H1 (cell line): ENCODE data around the gene CACNA2D3. TPM values are rescaled to one million over a fixed set of nuclear protein-coding genes. Genes with fewer than 3 reads are reported as not detected.

Source experiments
- CTCF ChIA-PET: fragments of 300-600 bp; sonication (Branson Sonifier 250); formaldehyde crosslinking; loops from one replicate; lab custom pipeline; 2021; ENCODE audit not compliant: partially characterized antibody; lab: Charles Lee
- POLR2A ChIA-PET: fragments of 300-600 bp; sonication (Branson Sonifier 250); formaldehyde crosslinking; loops from one replicate; lab custom pipeline; 2021; ENCODE audit warnings: inconsistent platforms; ENCODE audit not compliant: partially characterized antibody; lab: Charles Lee
- DNase-seq, 2 experiments: peaks; one replicate each; pipeline versions ENCODE4 v3.0.0 to v3.0.0-alpha.2; 2010 to 2022; ENCODE audit warnings: low spot score in 2 of 2, low read depth in 1 of 2, mixed read lengths in 1 of 2
- FAIRE-seq: peaks from 2 replicates; lab custom pipeline; 2011; peaks lifted over from hg19 to GRCh38; lab: Jason Lieb, UNC
- H2AFZ ChIP-seq: 2 replicates; pipeline ENCODE4 v1.8.1; 2012; ENCODE audit warnings: low read length, inconsistent platforms
- H2AK5ac ChIP-seq: 2 replicates; pipeline ENCODE4 v1.6.1; 2013; ENCODE audit warnings: low read depth, low read length
- H2BK120ac ChIP-seq: replicated peaks from 2 replicates; pipeline ENCODE3; 2013; ENCODE audit warnings: low read depth, low read length, inconsistent platforms
- H2BK12ac ChIP-seq: 2 replicates; pipeline ENCODE4 v1.6.1; 2013; ENCODE audit warnings: low read depth, low read length
- H2BK15ac ChIP-seq: 2 replicates; pipeline ENCODE4 v1.6.1; 2013; ENCODE audit warnings: low read length
- H2BK20ac ChIP-seq: 2 replicates; pipeline ENCODE4 v1.6.1; 2013; ENCODE audit warnings: low read length
- H2BK5ac ChIP-seq: 2 replicates; pipeline ENCODE4 v1.6.1; 2013; ENCODE audit warnings: low read depth, low read length
- H3K14ac ChIP-seq: 2 replicates; pipeline ENCODE4 v1.6.1; 2013; ENCODE audit warnings: inconsistent platforms; ENCODE audit not compliant: insufficient read length
- H3K18ac ChIP-seq: 2 replicates; pipeline ENCODE4 v1.6.1; 2013; ENCODE audit warnings: low read length; ENCODE audit errors: extremely low read depth
- H3K23ac ChIP-seq: 2 replicates; pipeline ENCODE4 v1.6.1; 2013; ENCODE audit warnings: inconsistent platforms; ENCODE audit not compliant: insufficient read length
- H3K23me2 ChIP-seq: 2 replicates; pipeline ENCODE4 v1.6.1; 2013; ENCODE audit warnings: low read depth, low read length
- H3K27ac ChIP-seq: 2 replicates; pipeline ENCODE4 v1.6.1; 2011; ENCODE audit warnings: low read depth, low read length, inconsistent platforms
- H3K27me3 ChIP-seq, 4 experiments: replicated peaks in 1 of 4; 1 replicate in 1 of 4; 2 replicates in 3 of 4; pipeline versions ENCODE4 v1.6.1 to v1.8.1; 2011 to 2013; ENCODE audit warnings: low read length in 3 of 4, mild to moderate bottlenecking in 3 of 4, inconsistent platforms in 2 of 4, mixed read lengths in 2 of 4, moderate library complexity in 1 of 4; ENCODE audit not compliant: control insufficient read depth in 3 of 4, insufficient read depth in 3 of 4; ENCODE audit errors: extremely low read depth in 1 of 4
- H3K36me3 ChIP-seq, 4 experiments: 2 replicates each; pipeline versions ENCODE4 v1.6.1 to v1.8.1; 2011 to 2013; ENCODE audit warnings: mild to moderate bottlenecking in 4 of 4, low read length in 3 of 4, moderate library complexity in 2 of 4, control low read depth in 1 of 4, inconsistent platforms in 1 of 4; ENCODE audit not compliant: insufficient read depth in 4 of 4, control insufficient read depth in 2 of 4
- H3K4ac ChIP-seq: replicated peaks from 2 replicates; pipeline ENCODE3; 2013; ENCODE audit warnings: low read length, low read depth, mixed read lengths, inconsistent platforms; ENCODE audit not compliant: insufficient read length
- H3K4me1 ChIP-seq, 4 experiments: replicated peaks in 1 of 4; 1 replicate in 1 of 4; 2 replicates in 3 of 4; pipeline versions ENCODE4 v1.6.1 to v1.8.1; 2011 to 2013; ENCODE audit warnings: low read length in 3 of 4, inconsistent platforms in 2 of 4, mixed read lengths in 1 of 4; ENCODE audit not compliant: insufficient read depth in 4 of 4, control insufficient read depth in 3 of 4
- H3K4me2 ChIP-seq, 2 experiments: 2 replicates each; pipeline versions ENCODE4 v1.6.1 to v1.8.1; 2011 to 2013; ENCODE audit warnings: low read depth in 2 of 2, low read length in 2 of 2, control low read depth in 1 of 2, inconsistent platforms in 1 of 2, mild to moderate bottlenecking in 1 of 2; ENCODE audit not compliant: insufficient read depth in 1 of 2
- H3K4me3 ChIP-seq, 4 experiments: fragments of 200-600, 300-600 bp in 1 of 4; sonication (generic), shearing (Covaris generic), sonication (Bioruptor Twin) in 1 of 4; 2 replicates each; pipeline versions ENCODE4 v1.5.1 to v1.8.1; 2011 to 2016; ENCODE audit warnings: low read length in 4 of 4, low read depth in 3 of 4, control low read depth in 2 of 4, inconsistent platforms in 2 of 4, mild to moderate bottlenecking in 2 of 4, mixed read lengths in 1 of 4, moderate library complexity in 1 of 4; ENCODE audit not compliant: insufficient read depth in 2 of 4; ENCODE audit errors: extremely low read depth in 1 of 4
- H3K56ac ChIP-seq: replicated peaks from 2 replicates; pipeline ENCODE3; 2013; ENCODE audit warnings: low read depth, mild to moderate bottlenecking, mixed read lengths, low read length, inconsistent platforms; ENCODE audit not compliant: insufficient read length
- H3K79me1 ChIP-seq: 2 replicates; pipeline ENCODE4 v1.6.1; 2013; ENCODE audit warnings: low read depth, low read length, control low read depth
- H3K79me2 ChIP-seq, 2 experiments: 2 replicates each; pipeline versions ENCODE4 v1.6.1 to v1.8.1; 2012 to 2013; ENCODE audit warnings: low read length in 2 of 2, mild to moderate bottlenecking in 2 of 2, inconsistent platforms in 1 of 2; ENCODE audit not compliant: insufficient read depth in 2 of 2, control insufficient read depth in 1 of 2
- H3K9ac ChIP-seq, 4 experiments: replicated peaks in 1 of 4; 1 replicate in 1 of 4; 2 replicates in 3 of 4; pipeline versions ENCODE4 v1.6.1 to v1.8.1; 2011 to 2013; ENCODE audit warnings: low read depth in 3 of 4, low read length in 3 of 4, control low read depth in 2 of 4, mild to moderate bottlenecking in 2 of 4, moderate library complexity in 2 of 4, inconsistent platforms in 1 of 4; ENCODE audit errors: extremely low read depth in 1 of 4
- H3K9me3 ChIP-seq, 2 experiments: 2 replicates each; pipeline versions ENCODE4 v1.6.1 to v1.8.1; 2012 to 2013; ENCODE audit warnings: mild to moderate bottlenecking in 2 of 2, moderate library complexity in 2 of 2, control low read depth in 1 of 2, inconsistent platforms in 1 of 2, low read depth in 1 of 2, low read length in 1 of 2, mixed read lengths in 1 of 2; ENCODE audit not compliant: insufficient read depth in 2 of 2
- H4K20me1 ChIP-seq, 2 experiments: replicated peaks in 1 of 2; 2 replicates each; pipeline versions ENCODE3 to v1.8.1; 2011 to 2013; ENCODE audit warnings: inconsistent platforms in 2 of 2, low read length in 2 of 2, mild to moderate bottlenecking in 1 of 2; ENCODE audit not compliant: insufficient read depth in 2 of 2, control insufficient read depth in 1 of 2
- H4K5ac ChIP-seq: 2 replicates; pipeline ENCODE4 v1.6.1; 2013; ENCODE audit warnings: low read length, low read depth, mixed read lengths, inconsistent platforms; ENCODE audit not compliant: insufficient read length
- H4K8ac ChIP-seq: 2 replicates; pipeline ENCODE4 v1.8.0; 2013; ENCODE audit warnings: mild to moderate bottlenecking, moderate library complexity, low read length, inconsistent platforms; ENCODE audit not compliant: insufficient read depth; ENCODE audit errors: extremely low read depth
- H4K91ac ChIP-seq: replicated peaks from 2 replicates; pipeline ENCODE3; 2013; ENCODE audit warnings: low read length, mixed read lengths, inconsistent platforms; ENCODE audit not compliant: insufficient read length
- ATF3 ChIP-seq: IDR thresholded peaks from 2 replicates; pipeline ENCODE4 v1.6.1; 2011; ENCODE audit warnings: low read depth, mild to moderate bottlenecking, low read length; ENCODE audit not compliant: insufficient read depth
- FOSL1 ChIP-seq: IDR thresholded peaks from 2 replicates; pipeline ENCODE4 v1.6.1; 2011; ENCODE audit warnings: mild to moderate bottlenecking, low read depth, low read length, moderate library complexity; ENCODE audit not compliant: insufficient read depth
- GTF2F1 ChIP-seq: IDR thresholded peaks from 2 replicates; pipeline ENCODE4 v1.6.1; 2012; ENCODE audit warnings: low read depth, low read length, improper control_type of control experiment, borderline replicate concordance
- JUN ChIP-seq: IDR thresholded peaks from 2 replicates; pipeline ENCODE4 v1.6.1; 2011; ENCODE audit warnings: low read depth, mild to moderate bottlenecking, improper control_type of control experiment, low read length
- JUND ChIP-seq: IDR thresholded peaks from 2 replicates; pipeline ENCODE4 v1.6.1; 2011; ENCODE audit warnings: mild to moderate bottlenecking, improper control_type of control experiment, low read length
- KDM1A ChIP-seq: fragments of 200-600, 300-600 bp; sonication (generic); IDR thresholded peaks from 2 replicates; pipeline ENCODE4 v1.7.1; 2016; ENCODE audit warnings: mild to moderate bottlenecking, low read length, borderline replicate concordance
- KDM5A ChIP-seq: fragments of 200-600 bp; IDR thresholded peaks from 2 replicates; pipeline ENCODE4 v1.7.1; 2012; ENCODE audit warnings: mild to moderate bottlenecking, low read length, inconsistent platforms, mixed read lengths
- MAFK ChIP-seq: IDR thresholded peaks from 2 replicates; pipeline ENCODE4 v1.6.1; 2012; ENCODE audit warnings: low read depth, mild to moderate bottlenecking, improper control_type of control experiment, low read length
- NRF1 ChIP-seq: IDR thresholded peaks from 2 replicates; pipeline ENCODE4 v1.6.1; 2011; ENCODE audit warnings: mild to moderate bottlenecking, low read depth, low read length, improper control_type of control experiment
- RFX5 ChIP-seq: IDR thresholded peaks from 2 replicates; pipeline ENCODE4 v1.6.1; 2011; ENCODE audit warnings: low read depth, low read length, improper control_type of control experiment, borderline replicate concordance
- SP4 ChIP-seq: IDR thresholded peaks from 2 replicates; pipeline ENCODE4 v1.6.1; 2012; ENCODE audit warnings: low read length, inconsistent platforms
- TAF7 ChIP-seq: optimal IDR thresholded peaks from 2 replicates; pipeline ENCODE3; 2011; ENCODE audit warnings: low read depth, mild to moderate bottlenecking, inconsistent platforms, low read length, moderate library complexity, borderline replicate concordance
- YY1 ChIP-seq: IDR thresholded peaks from 2 replicates; pipeline ENCODE4 v1.6.1; 2011; ENCODE audit warnings: low read depth, mild to moderate bottlenecking, low read length
- WGBS, 2 experiments: shearing (Covaris generic) in 1 of 2; methylation state at CpG; one replicate each; pipeline versions ENCODE4 v1.1.6 to v1.1.7; 2013 to 2015; ENCODE audit warnings: low lambda C conversion rate in 2 of 2, mixed read lengths in 2 of 2, inconsistent platforms in 1 of 2, low coverage in 1 of 2, missing lambda C conversion rate in 1 of 2; ENCODE audit not compliant: insufficient replicate concordance in 2 of 2, insufficient coverage in 1 of 2, insufficient read length in 1 of 2; ENCODE audit errors: extremely low coverage in 1 of 2, missing lambda C conversion rate in 1 of 2; 5-methylcytosine and 5-hydroxymethylcytosine counted together
- polyA plus RNA-seq, 7 experiments: library from polyadenylated mRNA; depleted of rRNA in 3 of 7; stranded (reverse) in 5 of 7; unstranded in 2 of 7; fragments of >200 nt in 5 of 7; fragments of 200-250 nt in 2 of 7; gene quantifications; 1 replicate in 5 of 7; 2 replicates in 1 of 7; 4 replicates in 1 of 7; pipeline versions ENCODE4 v1.2.1 to v1.2.3, GENCODE V29; 2011 to 2013; ENCODE audit warnings: missing spikeins in 2 of 7, mixed read lengths in 2 of 7
- total RNA-seq: library from RNA; stranded (reverse); fragmentation: NEBNext Ultra II Directional; extraction: Animal tissue kit (Norgen Biotek cat#: 25700); gene quantifications from 2 replicates; pipeline ENCODE4 v1.2.1, GENCODE V29; 2021

Gene CACNA2D3
- total and polyA plus RNA-seq, 2 of the 8 experiments (the other 6 are each of a cell fraction or from before 2014, with no cell fraction given), result 1.5 to 1.8 TPM

GRCh38 chr3:54515441-54516213, 393.3 kb downstream of the CACNA2D3 start:
- Histone ChIP-seq H2BK5ac (no peak overlapping the region), H2BK120ac (no peak overlapping the region), H3K9me3 (no peaks in the 10 kb centered on the region), H3K79me2 (no peaks in the 10 kb centered on the region), H3K4me2 (no peak overlapping the region), H2AK5ac (no peak overlapping the region), H3K56ac (no peak overlapping the region), H3K23me2 (peaks cover 2% of the 10 kb centered on the region; the same call in 1 of the 2 replicates), H4K8ac (no peak overlapping the region), H2BK12ac (no peak overlapping the region), H3K4ac (no peak overlapping the region), H3K4me1 (no peaks in the 10 kb centered on the region), H3K23ac (no peak overlapping the region), H4K91ac (no peak overlapping the region), H2BK15ac (no peak overlapping the region), H3K36me3 (no peaks in the 10 kb centered on the region), H3K27me3 (no peaks in the 10 kb centered on the region; a peak in 2 of 7 replicates), H4K5ac (no peak overlapping the region), H3K4me3 (no peak overlapping the region), H2AFZ (no peak overlapping the region), H3K27ac (no peak overlapping the region), H3K79me1 (no peaks in the 10 kb centered on the region), H2BK20ac (no peak overlapping the region), H3K18ac (no peak overlapping the region), H3K9ac (no peak overlapping the region), H3K14ac (no peak overlapping the region), H4K20me1 (no peaks in the 10 kb centered on the region)
- WGBS, 2 experiments, result 82% methylated on average over 4 of the region's 4 CpGs; no CpG with 5 or more reads in 1 of the 2 experiments
- POLR2A ChIA-PET, result no interaction called here
- peak in 1 of 2 experiments; percentile 14 for DNase-seq
- FAIRE-seq, result no peak
- CTCF ChIA-PET, result interaction anchor here (0.9 to 1.4 kb wide), 2 partner anchors 9 to 20 kb away, joined by 3 to 4 read pairs; no protein-coding TSS in a partner anchor
- no peak for TF ChIP-seq RFX5
- TF ChIP-seq YY1, result no peak
- no peak for TF ChIP-seq FOSL1
- no peak for TF ChIP-seq KDM1A
- TF ChIP-seq TAF7, result no peak
- TF ChIP-seq MAFK, result no peak
- no peak for TF ChIP-seq ATF3
- TF ChIP-seq GTF2F1, result no peak
- TF ChIP-seq SP4, result no peak
- no peak for TF ChIP-seq JUND
- TF ChIP-seq JUN, result no peak
- no peak for TF ChIP-seq KDM5A
- no peak for TF ChIP-seq NRF1
